GM15510 (cell line): ENCODE data around the gene XPNPEP1.

Experiments
- POLR2A ChIP-seq: IDR thresholded peaks from 3 replicates; pipeline ENCODE4 v1.6.1; 2011; ENCODE audit warnings: borderline replicate concordance; ENCODE audit not compliant: insufficient read length; ENCODE audit errors: extremely low read depth

XPNPEP1 gene

DNA sequence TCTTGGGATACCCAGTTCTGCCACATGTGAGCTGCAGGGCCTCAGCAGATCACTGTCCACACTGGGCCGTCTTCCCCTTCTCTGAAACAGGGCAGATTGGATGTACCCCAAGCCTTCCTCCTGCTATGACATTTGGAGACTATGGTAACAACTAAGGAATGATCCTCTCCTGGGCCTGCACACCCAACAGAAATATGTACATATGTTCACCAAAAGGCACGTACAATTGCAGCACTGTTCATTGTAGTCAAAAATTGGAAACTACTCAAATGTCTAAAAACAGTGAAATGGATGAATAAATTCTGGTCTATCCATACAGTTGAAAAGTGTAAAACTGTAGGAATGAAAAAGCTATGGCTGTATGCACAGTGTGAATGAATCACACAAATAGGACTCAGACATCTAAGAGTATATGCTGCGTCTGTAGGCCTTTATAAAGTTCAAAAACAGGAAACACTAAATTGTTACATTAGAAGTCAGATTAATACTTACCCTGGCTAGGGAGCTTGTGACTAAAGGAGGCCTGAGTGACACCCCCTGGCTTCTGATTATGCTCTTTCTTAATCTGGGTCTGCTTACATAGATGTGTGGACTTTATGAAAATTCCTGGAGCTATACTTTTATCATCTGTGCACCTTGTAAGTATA is 16.1 kb upstream of the XPNPEP1 start:
- TF ChIP-seq POLR2A = no peak

DNA sequence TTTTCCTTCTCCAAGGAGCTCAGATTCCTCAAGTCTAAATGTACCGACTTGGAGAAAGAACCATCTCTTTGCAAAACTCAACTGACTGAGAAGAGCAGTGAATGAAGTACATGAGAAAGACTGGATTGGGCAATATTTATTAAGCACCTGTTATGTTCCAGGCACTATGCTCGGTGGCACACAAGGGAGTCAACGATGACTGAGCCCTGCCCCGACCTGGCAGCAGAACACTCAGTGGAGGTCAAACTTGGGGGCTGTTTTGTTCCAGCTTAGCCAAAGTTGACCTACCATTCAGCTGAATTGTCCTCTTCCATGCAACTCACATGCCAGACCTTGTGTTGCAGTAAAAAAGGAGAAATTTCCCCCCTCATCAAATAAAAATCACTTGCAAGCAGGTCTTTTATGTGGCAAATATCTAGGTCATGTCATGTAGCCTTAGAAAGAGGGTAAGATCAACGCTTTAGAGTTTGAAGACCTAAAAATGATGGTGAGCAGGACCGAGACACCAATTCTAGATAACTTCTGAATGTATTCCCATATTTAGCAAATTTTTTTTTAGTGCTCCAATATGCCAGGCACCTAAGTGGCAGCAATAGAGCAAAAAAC is 14.3 kb upstream of the XPNPEP1 start:
- no peak for TF ChIP-seq POLR2A

DNA sequence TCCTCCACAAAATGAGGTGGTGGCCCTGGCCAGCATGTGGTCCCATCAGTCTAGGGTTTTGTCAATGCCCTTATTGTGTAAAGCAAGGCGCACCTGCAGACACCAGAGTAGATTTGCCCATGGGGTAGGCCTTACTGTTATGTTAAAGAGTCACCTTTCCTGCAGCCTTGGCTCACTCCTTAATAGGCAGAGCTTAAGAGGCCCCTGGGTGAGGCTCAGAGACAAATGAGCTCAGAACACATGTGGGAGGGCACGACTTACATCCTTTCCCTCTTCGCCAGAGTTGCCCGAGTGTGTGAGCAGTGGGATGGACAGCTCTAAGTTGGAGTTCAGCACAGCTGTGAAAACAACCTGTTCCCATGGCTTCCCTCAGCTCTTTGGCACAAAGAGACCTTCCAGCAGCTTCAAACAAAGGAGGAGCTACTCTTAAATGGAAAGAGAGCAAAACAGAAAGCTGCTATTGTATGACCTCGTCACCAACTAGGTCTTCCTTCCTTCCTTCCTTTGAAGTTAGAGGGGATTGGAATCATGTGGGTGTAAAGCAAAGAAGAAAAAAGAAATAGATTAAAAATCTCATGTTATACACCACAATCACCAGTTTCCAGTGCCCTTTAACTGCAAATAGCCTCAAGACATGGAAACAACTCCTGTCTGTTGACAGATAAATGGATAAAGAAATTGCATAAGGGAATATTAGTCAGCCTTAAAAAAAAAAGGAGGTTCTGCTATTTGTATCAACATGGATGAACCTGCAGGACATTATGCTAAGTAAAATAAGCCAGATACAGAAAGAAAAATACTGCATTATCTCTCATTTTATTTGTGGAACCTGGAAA is 11.9 kb upstream of the XPNPEP1 start:
- TF ChIP-seq POLR2A = no peak

DNA sequence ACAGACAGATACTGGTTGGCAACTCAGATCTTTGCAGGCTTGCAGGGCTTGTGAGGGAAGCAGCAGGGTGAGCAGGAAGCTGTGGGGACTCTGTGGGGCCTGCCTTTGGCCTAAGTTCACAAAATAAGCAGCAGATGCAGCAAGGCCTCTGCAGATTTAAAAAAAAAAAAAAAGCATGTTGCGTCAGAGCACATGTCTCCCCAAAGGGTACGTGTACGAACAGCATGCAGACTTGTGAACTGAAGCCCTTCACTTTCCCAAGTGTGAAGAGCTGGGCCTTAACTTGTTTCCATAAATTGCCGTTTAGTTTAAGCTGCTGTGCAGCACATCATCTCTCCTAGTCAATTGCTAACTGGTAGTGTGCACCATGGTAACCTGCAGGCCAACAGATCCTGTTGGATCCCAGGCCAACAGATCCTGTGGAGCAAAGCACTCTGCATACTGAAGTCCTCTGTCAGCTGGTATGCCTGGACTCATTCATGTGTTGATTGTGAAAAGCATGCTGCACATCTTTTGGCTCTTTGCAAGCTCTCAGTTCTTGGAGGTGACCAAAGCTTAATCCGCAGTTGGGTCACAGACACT is 10.8 kb upstream of the XPNPEP1 start:
- TF ChIP-seq POLR2A = no peak

- no peak for TF ChIP-seq POLR2A
Observed at GRCh38 chr10:109932968-109933367, 9.7 kb upstream of the XPNPEP1 start.

DNA sequence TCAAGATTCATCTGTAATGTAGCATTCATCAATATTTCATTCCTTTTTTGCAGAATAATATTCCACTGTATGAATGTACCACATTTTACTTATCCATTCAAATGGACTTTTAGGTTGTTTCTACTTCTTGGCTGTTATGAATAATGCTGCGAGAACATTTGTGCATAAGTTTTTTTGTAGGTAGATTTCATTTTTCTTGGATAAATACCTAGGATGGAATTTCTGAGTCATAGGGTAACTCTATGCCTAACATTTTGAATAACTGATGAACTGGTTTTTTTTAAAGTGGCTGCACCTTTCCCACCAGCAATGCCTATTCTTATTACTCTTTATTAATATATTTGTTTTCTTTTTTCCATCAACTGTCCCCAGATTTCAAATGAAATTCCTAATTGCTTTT is 9.1 kb upstream of the XPNPEP1 start:
- TF ChIP-seq POLR2A = no peak

DNA sequence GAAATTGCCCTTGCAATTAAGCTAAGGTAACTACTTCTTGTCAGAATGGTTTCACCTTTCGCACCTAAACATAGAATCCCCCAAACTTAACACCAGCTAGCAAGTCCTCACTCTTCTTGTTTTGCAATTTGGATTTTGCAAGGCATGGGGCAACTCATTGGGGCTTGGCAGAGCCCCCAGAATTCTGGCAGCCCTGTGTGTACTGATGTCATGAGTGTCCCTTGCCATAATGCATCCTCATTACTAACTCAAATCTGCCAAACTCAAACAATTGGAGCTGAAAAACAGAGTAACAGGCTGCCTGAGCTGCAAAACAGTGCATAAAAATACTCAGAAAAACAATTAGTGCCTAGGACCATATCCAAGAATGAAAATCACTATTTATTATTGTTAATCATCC is 7.9 kb upstream of the XPNPEP1 start:
- no peak for TF ChIP-seq POLR2A

GRCh38 chr10:109929501-109930219 is 6.3 kb upstream of the XPNPEP1 start:
- TF ChIP-seq POLR2A = no peak

GRCh38 chr10:109928475-109928891 is 5.2 kb upstream of the XPNPEP1 start:
- TF ChIP-seq POLR2A = no peak

DNA sequence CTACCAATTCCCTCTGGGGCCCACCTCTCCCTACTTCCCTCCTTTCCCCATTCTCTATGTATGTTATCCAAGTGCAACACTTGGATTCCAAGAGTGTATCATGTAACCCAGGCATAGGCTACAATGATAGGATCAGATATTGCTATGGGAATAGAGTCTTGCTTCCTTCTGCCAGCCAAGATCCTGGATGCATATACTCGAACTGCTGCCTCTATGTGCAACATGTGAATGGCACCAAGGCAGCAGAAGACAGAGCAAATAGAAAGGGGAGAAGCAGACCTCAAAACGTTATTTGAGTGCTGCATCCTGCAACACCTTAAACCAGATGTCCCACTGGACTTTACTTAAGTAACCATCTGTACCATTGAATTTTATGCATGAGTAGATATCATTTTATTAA is 3.5 kb upstream of the XPNPEP1 start:
- TF ChIP-seq POLR2A = no peak

GRCh38 chr10:109926061-109926745 is 2.9 kb upstream of the XPNPEP1 start:
- no peak for TF ChIP-seq POLR2A

DNA sequence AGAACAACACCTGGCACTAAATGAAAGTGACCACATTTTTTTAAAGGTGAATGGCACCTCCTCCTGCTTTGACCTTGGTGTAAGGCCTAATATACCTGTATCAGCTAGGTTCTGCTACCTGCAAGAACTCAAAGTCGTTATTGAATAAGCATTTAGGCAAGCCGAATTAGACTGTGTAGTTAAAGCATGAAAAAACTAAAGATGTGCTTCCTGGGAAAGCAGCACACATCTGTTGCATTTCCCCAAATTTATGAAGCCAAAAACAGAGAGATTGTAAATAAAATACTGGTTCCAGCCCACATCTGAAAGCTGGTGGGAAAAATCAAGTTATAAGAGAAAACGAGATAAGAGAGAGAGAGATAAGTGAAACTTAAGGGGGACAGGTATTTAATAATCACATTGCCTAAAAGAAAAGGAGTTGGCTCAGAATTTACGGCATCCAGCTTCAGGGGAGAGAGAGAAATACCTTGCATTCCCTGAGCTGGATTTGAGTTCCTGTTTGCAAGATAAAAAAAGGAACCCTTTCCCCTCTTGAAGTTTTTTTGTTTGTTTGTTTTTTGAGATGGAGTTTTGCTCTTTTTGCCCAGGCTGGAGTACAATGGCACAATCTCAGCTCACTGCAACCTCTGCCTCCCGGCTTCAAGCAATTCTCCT is 1.8 kb upstream of the XPNPEP1 start:
- no peak for TF ChIP-seq POLR2A

- TF ChIP-seq POLR2A = no peak
Observed at GRCh38 chr10:109924087-109924486, 776 bp upstream of the XPNPEP1 start.

- no peak for TF ChIP-seq POLR2A
Observed at GRCh38 chr10:109922358-109922975, 844 bp downstream of the XPNPEP1 start.

GRCh38 chr10:109920016-109920415 is 3.3 kb downstream of the XPNPEP1 start:
- TF ChIP-seq POLR2A = no peak
